D721Med (cell line): Measurements from ENCODE around the gene GOLT1A.
A peak's percentile ranks its signal among the peaks of the same experiment; 100 is the strongest.

Source experiments
- DNase-seq: peaks from one replicate; pipeline ENCODE4 v3.0.0; 2011; ENCODE audit warnings: low spot score; ENCODE audit not compliant: insufficient read length
- FAIRE-seq: peaks from 2 replicates; lab custom pipeline; 2011; peaks lifted over from hg19 to GRCh38; lab: Jason Lieb, UNC
- CTCF ChIP-seq: IDR thresholded peaks from 2 replicates; pipeline ENCODE4 v1.5.1; 2012; ENCODE audit warnings: mild to moderate bottlenecking, control low read depth; ENCODE audit not compliant: insufficient read depth; ENCODE audit errors: missing control alignments

GOLT1A gene

GRCh38 chr1:204198348-204199340, 15.1 kb downstream of the GOLT1A start:
- TF ChIP-seq CTCF, result peak; percentile 12
- DNase-seq (no peak), FAIRE-seq (no peak)

- DNase-seq (no peak), FAIRE-seq (no peak)
- TF ChIP-seq CTCF, result no peak
Observed at GRCh38 chr1:204197068-204197467, 16.7 kb downstream of the GOLT1A start.

GRCh38 chr1:204196068-204196795, 17.6 kb downstream of the GOLT1A start, which contains the start of gene KISS1:
Gene KISS1, minus strand, starts transcription at chr1:204196491. Its CDS starts 3,615 bp downstream, at chr1:204192876.
- TF ChIP-seq CTCF, result no peak
- DNase-seq (no peak), FAIRE-seq (no peak)

GRCh38 chr1:204194771-204195170, 19.0 kb downstream of the GOLT1A start:
- TF ChIP-seq CTCF, result no peak
- DNase-seq (no peak), FAIRE-seq (no peak)

- FAIRE-seq, result no peak
- no peak for TF ChIP-seq CTCF
- DNase-seq, result no peak
Observed at GRCh38 chr1:204194080-204194479, 19.7 kb downstream of the GOLT1A start.

GRCh38 chr1:204192589-204193352, 21.0 kb downstream of the GOLT1A start:
- no peak for TF ChIP-seq CTCF
- no peak for FAIRE-seq
- DNase-seq, result no peak
